Measurements from ENCODE around the gene AP4B1.
"Not testable (repeated sequence)": the region's sequence is repeated elsewhere in the genome, so short reads cannot be mapped to it uniquely, and the experiment has no call there.

Gene AP4B1

GRCh38 chr1:113904674-113905434 is at the start of gene AP4B1, which contains the start of gene DCLRE1B:
TSS of gene AP4B1 (minus strand) at chr1:113904799. CDS start at chr1:113904717, 82 bp downstream.
TSS of gene DCLRE1B (plus strand) at chr1:113905326. CDS start at chr1:113905587, 261 bp downstream.
- peak; percentile 100 for DNase-seq (ENCODE audit: low read depth)

GRCh38 chr1:113951719-113952118 is 47.1 kb upstream of the AP4B1 start:
- DNase-seq (ENCODE audit: low read depth), result no peak

DNA sequence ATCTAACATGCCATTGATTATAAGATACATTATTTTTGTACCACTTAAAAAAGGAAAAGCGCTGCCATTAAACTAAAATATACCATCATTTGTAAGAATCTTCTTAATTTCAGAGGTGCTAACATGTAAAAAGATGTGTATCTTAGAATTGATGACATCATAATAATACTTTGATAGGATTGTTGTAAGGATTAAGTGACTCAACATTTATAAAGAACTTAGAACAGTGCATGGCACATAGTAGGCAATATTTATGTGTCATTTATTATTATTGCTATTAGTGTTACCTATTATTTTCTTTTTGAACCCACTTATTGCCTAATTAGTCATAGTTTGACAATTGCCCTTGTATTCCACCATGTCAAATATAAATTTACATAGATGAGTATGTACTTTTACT is 46.3 kb upstream of the AP4B1 start:
- no peak for DNase-seq (ENCODE audit: low read depth)

DNA sequence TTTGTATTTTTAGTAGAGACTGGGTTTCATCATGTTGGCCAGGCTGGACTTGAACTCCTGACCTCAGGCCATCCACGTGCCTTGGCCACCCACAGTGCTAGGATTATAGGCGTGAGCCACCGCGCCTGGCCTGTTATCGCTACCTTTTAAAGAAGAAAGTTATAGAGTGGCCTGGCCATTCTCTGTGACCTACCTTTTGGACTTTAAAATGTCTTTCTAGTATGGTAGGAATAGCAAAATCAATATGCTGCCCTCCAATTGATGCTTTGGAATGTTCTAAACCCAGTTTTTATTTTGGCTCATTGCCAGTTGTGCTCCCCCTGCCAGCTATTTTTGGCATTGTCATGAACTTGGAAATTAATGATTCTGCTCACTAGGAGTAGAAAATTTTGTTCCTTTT is 44.4 kb upstream of the AP4B1 start:
- DNase-seq (ENCODE audit: low read depth), result no peak

DNA sequence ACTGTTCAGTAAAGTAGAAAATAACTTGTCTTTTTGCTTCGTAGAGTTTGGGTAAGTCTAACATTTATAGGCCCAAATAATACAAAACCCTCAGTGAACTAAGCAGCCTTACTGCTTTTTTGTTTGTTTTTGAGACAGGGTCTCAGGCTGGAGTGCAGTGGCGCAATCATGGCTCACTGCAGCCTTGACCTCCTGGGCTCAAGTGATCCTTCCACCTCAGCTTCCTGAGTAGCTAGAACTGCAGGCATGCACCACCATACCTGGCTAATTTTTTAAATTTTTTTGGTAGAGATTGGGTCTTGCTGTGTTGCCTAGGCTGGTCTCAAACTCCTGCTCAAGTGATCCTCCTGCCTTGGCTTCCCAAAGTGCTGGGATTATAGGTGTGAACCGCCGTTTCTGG is 43.6 kb upstream of the AP4B1 start:
- DNase-seq (ENCODE audit: low read depth), result not testable (repeated sequence)

- no peak for DNase-seq (ENCODE audit: low read depth)
These were observed 42.9 kb upstream of the AP4B1 start for GRCh38 chr1:113947388-113948107.

- no peak for DNase-seq (ENCODE audit: low read depth)
These were observed 42.2 kb upstream of the AP4B1 start for GRCh38 chr1:113946678-113947387.

DNA sequence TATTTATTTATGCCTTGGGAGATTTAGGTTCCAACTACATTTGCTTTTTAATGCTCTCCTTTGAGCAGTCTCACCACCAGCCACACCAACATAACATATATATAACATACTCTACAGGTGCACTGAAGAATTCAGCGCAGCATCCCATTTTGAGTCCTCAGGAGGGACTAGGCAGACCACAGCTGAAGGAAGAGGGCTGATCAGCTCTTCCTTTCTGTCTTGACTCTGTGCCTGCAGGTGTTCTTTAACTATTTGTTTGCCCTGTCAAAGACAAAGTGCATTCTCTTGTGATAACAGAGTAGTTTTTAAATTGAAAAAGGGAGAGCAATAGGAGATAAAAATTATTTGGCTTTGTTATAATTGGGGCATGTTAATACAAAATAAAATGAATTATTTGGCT is 41.5 kb upstream of the AP4B1 start:
- no peak for DNase-seq (ENCODE audit: low read depth)

DNA sequence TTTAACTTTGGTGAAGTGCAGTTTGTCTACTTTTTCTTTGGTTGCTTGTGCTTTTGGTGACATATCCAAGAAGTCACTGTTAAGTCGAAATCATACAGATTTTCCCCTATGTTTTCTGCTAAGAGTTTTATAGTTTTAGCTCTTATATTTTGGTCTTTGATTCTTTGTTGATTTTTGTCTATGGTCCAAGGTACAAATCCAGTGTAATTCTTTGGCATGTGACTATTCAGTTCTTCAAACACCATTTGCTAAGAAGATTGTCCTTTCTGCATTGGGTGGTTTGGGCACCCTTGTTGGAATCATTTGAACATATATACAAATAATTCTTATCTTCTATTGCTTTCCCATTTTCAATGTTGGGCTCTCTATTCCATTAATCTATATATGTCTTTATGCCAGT is 40.7 kb upstream of the AP4B1 start:
- no peak for DNase-seq (ENCODE audit: low read depth)

DNA sequence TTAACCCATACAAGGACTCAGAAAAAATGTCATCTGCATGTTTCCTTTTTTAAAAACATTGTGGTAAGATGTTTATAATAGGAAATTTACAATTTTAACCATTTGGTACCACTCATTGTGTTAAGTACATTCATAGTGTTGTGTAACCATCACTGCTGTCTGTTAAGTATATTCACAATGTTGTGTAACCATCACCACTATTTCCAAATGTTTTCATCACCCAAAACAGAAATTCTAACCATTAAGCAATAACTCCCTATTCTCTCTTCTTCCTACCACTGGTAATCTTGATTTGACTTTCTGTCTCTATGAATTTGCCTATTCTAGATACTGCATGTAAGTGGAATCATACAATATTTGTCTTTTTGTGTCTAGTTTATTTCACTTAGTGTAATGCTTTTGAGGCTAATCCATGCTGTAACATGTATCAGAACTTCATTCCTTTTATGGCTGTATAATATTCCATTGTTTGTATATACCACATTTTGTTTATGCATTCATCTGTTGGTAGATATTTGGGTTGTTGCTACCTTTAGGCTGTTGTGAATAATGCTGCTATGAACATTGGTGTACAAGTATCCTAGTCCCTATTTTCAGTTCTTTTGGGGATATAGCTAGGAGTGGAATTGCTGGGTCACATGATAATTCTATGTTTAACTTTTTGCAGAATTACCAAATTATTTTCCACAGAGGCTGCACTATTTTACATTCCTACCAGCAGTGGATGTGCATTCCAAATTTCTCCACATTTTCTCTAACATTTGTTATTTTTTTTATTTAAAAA is 38.6 kb upstream of the AP4B1 start:
- DNase-seq (ENCODE audit: low read depth), result no peak

DNA sequence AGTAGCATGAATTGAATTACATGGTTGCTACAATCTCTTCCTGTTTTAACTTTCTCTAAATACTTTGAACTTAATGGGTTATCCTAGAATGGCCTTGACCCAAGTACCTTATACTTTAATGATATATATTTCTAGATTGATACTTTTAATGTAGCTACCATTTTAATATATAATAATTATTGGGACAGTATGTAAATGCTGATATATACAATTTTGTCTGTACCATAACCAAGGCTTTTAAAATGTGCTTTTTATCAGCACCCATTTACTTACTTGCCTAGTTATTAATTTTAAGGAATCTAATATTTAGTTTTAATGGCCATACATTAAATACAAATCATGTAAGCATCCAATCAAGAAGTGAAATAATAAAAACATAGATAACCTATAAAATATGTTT is 37.9 kb upstream of the AP4B1 start:
- no peak for DNase-seq (ENCODE audit: low read depth)

DNA sequence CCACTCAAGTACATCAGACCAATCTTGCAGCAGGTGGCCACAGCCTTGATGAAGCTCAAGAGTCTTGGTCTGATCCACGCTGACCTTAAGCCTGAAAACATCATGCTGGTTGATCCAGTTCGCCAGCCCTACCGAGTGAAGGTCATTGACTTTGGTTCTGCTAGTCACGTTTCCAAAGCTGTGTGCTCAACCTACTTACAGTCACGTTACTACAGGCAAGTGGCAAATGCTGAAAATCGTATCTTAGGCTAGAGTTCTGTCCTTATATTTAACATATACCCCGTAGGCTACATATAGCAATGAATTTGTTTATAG is 36.6 kb upstream of the AP4B1 start:
- no peak for DNase-seq (ENCODE audit: low read depth)

DNA sequence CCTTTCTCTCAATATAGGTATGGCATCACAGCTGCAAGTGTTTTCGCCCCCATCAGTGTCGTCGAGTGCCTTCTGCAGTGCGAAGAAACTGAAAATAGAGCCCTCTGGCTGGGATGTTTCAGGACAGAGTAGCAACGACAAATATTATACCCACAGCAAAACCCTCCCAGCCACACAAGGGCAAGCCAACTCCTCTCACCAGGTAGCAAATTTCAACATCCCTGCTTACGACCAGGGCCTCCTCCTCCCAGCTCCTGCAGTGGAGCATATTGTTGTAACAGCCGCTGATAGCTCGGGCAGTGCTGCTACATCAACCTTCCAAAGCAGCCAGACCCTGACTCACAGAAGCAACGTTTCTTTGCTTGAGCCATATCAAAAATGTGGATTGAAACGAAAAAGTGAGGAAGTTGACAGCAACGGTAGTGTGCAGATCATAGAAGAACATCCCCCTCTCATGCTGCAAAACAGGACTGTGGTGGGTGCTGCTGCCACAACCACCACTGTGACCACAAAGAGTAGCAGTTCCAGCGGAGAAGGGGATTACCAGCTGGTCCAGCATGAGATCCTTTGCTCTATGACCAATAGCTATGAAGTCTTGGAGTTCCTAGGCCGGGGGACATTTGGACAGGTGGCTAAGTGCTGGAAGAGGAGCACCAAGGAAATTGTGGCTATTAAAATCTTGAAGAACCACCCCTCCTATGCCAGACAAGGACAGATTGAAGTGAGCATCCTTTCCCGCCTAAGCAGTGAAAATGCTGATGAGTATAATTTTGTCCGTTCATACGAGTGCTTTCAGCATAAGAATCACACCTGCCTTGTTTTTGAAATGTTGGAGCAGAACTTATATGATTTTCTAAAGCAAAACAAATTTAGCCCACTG is 36.0 kb upstream of the AP4B1 start:
- no peak for DNase-seq (ENCODE audit: low read depth)

- no peak for DNase-seq (ENCODE audit: low read depth)
These were observed 33.6 kb upstream of the AP4B1 start for GRCh38 chr1:113938192-113938591.

GRCh38 chr1:113937146-113937545 is 32.5 kb upstream of the AP4B1 start:
- DNase-seq (ENCODE audit: low read depth), result no peak

DNA sequence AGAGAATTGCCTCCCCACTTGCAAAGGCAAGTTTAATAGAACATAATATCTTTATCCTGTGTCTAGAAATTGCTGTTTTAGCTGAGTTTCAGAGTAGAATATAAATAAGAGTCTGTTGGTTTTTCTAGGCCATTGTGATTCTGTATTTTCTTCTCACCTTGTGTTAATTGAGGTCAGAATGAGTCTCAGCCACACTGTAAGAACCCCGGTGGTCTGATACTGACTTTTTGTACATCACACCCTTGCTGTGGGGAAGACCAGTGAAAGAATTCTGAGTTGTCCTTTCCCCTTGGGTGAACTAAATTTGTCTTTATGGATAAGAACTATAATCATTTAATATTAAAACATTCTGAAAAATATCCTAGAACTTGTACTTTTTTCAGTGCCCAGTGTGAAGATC is 31.4 kb upstream of the AP4B1 start:
- no peak for DNase-seq (ENCODE audit: low read depth)

GRCh38 chr1:113935176-113935575 is 30.6 kb upstream of the AP4B1 start:
- no peak for DNase-seq (ENCODE audit: low read depth)

GRCh38 chr1:113934511-113935055 is 30.0 kb upstream of the AP4B1 start:
- DNase-seq (ENCODE audit: low read depth), result no peak

GRCh38 chr1:113934006-113934405 is 29.4 kb upstream of the AP4B1 start:
- no peak for DNase-seq (ENCODE audit: low read depth)

- no peak for DNase-seq (ENCODE audit: low read depth)
These were observed 26.9 kb upstream of the AP4B1 start for GRCh38 chr1:113931451-113931851.
